ENCODE results near the gene KCNMB2.

- TF ChIP-seq, protein P1, sequence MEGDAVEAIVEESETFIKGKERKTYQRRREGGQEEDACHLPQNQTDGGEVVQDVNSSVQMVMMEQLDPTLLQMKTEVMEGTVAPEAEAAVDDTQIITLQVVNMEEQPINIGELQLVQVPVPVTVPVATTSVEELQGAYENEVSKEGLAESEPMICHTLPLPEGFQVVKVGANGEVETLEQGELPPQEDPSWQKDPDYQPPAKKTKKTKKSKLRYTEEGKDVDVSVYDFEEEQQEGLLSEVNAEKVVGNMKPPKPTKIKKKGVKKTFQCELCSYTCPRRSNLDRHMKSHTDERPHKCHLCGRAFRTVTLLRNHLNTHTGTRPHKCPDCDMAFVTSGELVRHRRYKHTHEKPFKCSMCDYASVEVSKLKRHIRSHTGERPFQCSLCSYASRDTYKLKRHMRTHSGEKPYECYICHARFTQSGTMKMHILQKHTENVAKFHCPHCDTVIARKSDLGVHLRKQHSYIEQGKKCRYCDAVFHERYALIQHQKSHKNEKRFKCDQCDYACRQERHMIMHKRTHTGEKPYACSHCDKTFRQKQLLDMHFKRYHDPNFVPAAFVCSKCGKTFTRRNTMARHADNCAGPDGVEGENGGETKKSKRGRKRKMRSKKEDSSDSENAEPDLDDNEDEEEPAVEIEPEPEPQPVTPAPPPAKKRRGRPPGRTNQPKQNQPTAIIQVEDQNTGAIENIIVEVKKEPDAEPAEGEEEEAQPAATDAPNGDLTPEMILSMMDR (conservative IDR thresholded peaks at IDR 0.05; ENCODE audit: low read depth, low read length) = no peak
- TF ChIP-seq EZH2 (IDR thresholded peaks at IDR 0.05; ENCODE audit: borderline replicate concordance, low read depth, low read length, poor library complexity, severe bottlenecking) = no peak
Measured at GRCh38 chr3:178560759-178561158, 24.5 kb downstream of the KCNMB2 start.
